Measurements from ENCODE around the gene MASP2. TPM values are rescaled to one million over a fixed set of nuclear protein-coding genes. Genes with fewer than 3 reads are reported as not detected.
"Not testable (repeated sequence)": the region's sequence is repeated elsewhere in the genome, so short reads cannot be mapped to it uniquely, and the experiment has no call there.

The MASP2 gene
- total RNA-seq, 1 donor from 2014 or later = not detected

DNA sequence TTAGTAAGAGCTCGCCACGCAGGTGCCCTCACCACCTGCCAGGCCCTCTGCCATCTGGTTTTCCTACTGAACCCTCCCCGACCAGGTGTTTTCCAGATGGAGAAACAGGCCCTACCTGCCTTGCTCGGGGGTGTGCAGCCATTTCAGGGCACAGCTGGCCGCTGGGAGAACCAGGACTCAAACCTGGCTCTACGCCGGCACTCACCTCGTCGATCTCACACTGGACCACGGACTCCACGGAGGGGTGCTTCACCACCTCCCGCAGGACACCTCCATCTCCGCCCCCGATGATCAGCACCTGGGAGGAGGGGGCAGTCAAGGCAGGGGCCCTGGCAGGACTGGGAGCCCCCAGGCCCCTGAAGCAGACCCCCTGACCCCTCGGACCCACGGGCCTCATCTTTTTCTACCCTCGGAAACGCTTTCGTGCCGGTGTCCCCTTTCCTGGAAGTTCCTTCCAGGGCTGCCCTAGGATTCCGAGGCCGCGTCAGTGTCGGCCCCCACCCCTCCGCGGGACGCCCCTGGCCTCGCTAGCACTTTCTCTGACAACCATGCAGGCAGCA lies 11.6 kb upstream of the MASP2 start:
- DNase-seq (ENCODE audit: low read depth in 2 of 2) = no peak

DNA sequence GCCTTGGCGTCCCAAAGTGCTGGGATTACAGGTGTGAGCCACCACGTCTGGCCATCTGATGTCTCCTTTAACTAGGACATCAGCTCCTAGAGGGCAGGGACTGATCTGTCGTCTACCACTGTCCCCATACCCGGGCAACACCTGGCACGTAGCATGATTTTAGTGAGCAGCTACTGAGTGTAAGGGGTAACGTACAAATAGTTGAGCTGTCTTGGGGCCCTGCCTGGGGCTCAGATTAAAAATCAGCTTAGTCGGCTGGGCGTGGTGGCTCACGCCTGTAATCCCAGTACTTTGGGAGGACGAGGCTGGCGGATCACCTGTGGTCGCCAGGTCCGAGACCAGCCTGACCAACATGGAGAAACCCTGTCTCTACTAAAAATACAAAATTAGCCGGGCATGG lies 11.0 kb upstream of the MASP2 start:
- DNase-seq (ENCODE audit: low read depth in 2 of 2) = no peak

DNA sequence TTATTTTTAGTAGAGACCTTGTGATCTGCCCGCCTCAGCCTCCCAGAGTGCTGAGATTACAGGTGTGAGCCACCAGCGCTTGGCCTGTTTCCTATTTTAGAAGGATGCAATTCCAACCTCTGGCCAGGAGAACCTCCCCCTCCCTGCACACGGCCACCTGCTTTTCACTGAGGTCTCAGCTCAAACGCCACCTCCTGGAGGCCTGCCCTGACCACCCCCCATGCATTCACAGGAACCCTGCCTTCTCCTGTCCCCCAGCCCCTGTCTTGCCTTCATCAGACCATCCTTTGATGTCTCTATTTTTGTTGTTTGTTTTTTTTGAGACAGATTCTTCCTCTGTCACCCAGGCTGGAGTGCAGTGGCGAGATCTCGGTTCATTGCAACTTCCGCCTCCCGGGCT lies 10.4 kb upstream of the MASP2 start:
- DNase-seq (ENCODE audit: low read depth in 2 of 2) = no peak

DNA sequence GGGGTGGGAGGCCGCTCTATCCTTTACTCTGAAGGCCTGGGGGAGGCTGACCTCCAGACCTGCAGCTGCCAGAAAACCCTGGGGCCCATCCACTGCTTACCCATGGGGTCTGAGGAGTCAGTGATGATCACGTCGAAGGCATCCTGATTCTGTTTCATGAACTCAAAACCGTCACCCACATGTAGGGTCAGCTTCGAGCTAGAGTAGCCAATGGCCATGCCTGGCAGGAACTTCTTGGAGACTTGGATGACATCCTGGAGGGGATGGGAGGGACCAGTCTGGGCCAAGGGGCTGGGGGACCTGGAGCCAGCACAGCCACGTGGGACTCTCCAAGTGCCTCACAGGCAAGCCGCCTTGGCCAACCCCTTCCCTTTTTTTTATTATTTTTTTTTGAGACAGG lies 9.5 kb upstream of the MASP2 start:
- no peak for DNase-seq (ENCODE audit: low read depth in 2 of 2)

DNA sequence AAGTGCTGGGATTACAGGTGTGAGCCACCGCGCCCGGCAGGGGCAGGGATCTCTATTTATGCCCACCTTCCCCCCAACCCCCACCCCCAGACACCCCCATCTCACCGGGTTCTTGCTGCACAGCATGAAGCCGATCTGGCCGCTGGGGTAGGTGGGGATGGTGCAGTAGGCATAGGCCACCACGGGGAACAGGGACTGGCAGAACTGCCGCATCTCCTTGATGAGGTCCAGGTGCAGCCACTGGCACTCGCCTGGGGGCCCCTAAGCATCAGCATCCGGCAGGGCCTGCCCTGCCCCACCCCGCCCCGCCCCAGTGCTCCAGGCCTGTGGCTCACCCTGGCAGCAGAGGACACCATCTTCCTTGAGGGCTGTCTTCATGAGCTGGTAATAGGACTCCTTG lies 8.6 kb upstream of the MASP2 start:
- DNase-seq (ENCODE audit: low read depth in 2 of 2) = no peak

DNA sequence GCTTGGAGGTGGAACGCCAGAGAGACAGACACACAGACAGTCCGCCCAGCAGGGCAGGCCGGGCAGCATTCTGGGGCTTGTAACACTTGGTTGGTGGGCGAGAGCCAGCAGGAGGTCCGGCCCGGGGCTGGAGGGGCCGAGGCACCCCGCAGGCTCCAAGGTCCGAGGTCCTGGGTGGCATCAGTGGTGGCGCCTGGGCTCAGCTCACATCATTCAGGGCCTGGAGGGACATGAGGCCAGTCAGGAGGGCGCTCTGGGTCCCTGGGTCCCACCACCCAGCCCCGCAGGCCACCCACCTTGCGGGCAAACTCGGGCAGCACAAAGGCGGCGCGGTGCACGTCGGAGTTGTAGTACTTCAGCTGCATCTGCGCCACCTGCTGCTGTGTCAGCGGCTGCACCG lies 7.6 kb upstream of the MASP2 start:
- DNase-seq (ENCODE audit: low read depth in 2 of 2) = no peak

DNA sequence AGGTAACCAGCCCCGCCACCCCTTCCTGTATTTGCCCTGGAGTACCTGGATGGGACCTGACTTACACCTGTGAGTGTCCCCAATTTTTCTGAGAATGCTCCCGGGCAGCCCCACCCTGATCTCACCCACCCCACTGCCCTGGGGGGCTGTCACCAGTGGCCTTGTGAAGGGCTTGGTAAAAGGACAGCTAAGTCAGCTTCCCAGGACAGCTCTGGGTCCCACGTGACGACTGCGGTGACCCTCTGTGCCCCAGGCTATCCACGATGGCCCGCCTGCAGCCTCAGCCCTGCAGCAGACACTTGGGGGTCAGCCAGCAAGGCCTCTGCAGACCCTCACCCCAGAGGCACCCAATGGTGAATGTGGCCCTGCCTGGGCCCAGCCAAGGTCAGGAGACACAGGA lies 7.1 kb upstream of the MASP2 start:
- no peak for DNase-seq (ENCODE audit: low read depth in 2 of 2)

DNA sequence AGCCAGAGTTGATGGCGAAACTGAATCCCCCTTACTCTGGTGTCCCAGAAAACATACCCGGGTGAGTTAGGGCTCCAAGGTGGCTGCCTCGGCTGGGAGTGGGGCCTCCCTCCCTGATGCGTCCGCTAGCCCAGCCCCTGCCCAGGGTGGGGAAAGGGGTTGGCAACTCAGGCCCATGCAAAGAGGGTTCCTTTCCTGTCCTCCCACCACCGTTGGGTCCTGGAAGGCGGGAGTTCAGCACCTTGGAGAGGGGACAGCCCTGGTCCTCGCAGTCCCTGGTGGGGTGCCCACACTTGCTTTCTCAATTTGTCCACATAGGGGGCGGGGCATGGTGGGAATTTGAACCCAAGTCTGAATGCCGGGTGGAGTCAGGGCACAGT lies 6.7 kb upstream of the MASP2 start:
- DNase-seq (ENCODE audit: low read depth in 2 of 2) = peak; percentile 23 to 31

DNA sequence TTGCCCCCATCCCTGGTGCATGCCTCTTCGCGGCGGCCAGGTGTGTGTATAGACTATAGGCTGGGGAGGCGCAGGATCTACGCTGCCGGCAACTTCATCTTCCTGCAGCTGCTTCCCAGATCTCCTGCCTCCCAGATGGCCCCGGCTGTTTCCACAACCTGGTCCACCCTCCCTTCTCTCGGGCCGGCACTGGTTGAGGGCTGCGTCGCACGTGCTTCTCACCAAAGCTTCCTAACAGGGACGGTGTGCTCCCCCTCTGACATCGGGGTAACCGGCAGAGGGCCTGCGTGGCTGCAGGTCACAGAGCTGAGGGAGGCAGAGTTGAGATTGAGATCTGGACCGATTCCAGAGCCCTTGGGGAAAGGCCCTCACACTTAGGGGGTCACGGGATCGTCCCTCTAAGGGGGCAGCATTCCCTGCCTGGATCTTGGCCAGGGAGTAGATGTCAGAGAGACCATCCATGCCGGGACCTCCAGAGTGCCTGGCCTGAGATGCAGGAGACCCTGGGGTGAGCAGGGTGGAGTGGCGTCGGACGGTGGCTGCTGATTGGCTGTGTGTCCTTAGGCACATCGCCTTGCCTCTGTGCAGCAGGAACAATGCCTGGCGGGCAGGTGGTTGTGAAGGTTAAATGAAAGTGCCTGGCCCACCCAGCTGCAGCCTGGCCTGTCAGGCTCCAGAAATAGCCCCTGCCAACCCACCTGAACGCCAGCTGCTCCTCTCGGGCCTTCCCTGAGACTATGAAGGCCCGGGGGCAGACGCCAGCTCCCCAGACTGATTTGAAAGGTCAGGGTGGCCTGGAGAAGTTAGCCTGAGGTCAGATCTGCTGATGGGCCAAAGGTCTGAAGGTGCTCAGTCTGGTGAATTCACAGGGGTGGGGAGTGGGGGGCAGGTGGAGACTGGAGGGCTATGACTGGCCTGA lies 6.1 kb upstream of the MASP2 start:
- no peak for DNase-seq (ENCODE audit: low read depth in 2 of 2)

DNA sequence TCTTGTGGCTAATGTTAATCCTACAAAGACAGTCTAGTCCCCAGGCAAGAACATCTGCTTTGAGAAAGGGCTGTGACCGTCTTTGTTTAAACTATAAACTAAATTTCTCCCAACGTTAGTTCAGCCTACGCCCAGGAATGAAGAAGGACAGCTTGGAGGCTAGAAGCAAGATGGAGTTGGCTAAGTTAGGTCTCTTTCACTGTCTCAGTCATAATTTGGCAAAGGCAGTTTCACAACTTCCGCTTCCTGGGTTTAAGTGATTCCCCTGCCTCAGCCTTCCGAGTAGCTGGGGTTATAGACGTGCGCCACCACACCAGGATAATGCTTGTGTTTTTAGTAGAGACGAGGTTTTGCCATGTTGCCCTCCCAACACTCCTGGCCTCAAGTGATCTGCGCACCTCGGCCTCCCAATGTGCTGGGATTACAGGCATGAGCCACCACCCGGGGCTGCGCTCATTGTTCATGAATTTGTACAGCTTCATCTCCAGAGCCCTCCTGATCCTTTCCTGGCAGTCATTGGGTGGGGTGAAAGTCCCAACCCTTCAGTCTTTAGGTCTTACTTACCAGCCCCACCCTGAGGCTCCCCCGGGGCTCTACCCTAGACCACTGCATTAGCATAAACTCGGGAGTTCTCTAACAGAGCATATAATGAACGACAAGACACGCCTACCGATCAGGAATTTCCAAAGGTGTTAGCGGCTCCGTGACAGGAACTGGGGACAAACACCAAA lies 4.9 kb upstream of the MASP2 start:
- peak in 1 of 2 donors; percentile 37 for DNase-seq (ENCODE audit: low read depth in 2 of 2)

DNA sequence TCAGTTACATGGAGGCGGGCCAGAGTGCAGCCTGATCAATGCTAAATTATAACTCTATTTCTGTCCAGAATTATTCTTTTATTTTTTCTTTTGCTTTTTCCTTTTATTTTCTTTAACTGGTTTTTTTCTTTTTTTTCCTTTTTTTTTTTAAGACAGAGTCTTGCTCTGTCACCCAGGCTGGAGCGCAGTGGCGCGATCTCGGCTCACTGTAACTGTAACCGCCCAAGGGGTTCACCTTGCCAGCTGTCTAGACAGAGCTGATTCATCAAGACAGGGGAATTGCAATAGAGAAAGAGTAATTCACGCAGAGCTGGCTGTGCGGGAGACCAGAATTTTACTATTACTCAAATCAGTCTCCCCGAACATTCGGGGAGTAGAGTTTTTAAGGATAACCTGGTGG lies 4.1 kb upstream of the MASP2 start:
- not testable (repeated sequence) for DNase-seq (ENCODE audit: low read depth in 2 of 2)

DNA sequence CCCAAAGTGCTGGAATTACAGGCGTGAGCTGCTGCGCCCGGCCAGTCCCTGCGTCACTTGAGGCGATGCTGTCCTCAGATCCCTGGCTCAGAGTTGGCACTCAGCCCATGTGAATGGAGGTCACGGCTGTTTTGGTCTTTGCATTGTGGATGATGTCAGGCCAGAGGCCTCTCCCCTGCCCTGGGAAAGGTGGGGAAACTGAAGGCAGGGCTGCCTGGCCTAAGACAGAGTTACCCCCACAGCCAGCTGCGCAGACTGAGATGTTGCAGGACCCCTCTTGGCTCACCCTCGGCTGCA lies 821 bp downstream of the MASP2 start:
- no peak for DNase-seq (ENCODE audit: low read depth in 2 of 2)

DNA sequence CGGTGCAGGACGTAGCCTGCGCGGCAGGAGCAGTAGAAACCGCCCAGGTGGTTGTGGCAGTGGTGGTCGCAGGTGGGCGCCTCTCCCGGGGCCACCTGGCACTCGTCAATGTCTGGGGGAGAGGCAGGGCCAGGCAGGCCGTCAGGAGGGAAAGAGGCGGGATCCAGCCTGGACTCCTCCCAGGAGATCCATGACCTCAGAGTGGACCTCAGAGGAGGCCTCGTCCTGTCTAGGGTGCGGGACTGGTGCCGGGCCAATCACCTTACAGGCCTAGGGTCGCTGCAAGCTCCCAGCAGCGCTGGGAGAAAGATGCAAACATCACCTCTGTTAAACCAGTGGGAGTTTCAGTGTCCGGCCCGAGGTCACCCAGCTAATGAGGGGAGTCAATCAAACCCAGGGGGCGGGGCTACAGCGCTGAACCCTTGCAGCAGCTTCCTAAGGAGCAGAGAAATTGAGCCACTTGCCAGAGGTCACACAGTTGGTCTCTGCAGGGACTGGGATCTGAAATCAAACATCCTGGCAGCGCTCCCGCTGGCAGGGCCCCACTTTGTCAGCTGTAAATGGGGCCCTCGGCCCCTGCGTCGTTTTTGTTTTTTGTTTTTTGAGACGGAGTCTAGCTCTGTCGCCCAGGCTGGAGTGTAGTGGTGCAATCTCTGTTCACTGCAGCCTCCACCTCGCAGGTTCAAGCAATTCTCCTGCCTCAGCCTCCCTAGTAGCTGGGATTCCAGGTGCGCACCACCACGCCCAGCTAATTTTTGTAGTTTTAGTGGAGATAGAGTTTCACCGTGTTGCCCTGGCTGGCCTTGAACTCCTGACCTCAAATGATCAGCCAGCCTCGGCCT lies 1.4 kb downstream of the MASP2 start:
- DNase-seq (ENCODE audit: low read depth in 2 of 2) = no peak

DNA sequence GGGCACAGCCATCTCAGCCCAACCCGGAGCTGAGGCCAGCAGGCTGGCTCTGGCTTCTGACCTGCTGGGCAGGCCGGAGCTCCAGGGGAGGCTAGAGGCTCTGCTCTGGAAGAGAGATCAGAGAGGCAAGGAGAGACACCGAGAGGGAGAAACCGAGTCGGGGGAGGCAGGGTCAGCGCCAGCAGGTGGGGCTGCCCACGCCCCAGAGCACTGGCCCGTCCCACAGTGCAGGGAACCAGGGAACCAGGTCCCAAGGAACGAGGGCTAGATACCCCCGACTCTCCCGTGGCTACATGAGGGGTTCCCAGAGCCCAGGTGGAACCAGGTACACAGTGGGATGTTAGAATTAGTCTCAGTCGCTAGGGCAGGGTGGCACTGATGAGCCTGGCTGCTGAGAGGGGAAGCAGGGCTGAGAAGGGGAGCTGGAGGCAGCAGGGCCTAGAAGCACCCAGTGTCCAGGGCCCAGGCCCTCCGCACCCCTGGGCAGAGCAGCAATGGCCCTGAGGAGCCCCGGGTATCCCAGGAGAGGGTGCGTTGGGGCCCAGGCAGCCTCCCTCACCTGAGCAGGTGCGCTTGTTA lies 2.1 kb downstream of the MASP2 start:
- no peak for DNase-seq (ENCODE audit: low read depth in 2 of 2)

DNA sequence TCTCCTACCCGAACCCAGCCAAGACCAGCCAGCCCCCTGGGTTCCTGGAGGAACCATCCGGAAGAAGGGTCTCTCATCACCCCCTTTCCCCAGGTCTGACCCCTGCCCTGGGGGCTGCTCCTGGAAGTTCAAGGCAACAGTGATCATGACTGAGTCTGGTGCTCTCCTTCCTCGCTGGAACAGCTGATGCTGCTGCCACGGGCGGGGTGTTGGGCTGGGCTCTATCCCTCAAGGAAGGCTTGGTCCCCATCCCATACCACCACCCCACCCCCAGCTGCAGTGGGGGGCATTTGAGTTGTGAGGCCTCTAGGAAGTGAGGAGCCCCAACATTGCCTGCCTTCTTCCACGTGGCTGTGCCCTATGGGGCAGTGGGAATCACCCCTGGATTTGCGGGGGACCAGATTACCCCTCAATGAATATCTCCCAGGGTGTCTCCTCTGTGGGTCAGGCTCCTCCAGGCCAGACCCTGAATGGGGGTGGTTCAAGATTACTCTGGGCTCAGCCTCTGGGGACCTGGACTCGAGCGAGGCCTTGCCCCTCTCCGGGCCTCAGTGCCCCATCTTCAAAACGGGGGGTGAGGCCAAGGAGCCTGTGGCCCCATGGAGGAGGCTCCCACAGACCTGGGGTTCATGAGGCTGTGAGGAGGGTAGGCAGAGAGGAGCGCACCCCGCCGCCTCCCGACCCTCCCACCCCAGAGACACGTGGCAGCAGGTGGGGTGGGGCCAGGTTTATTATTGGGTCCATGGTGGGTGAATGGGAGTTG lies 2.8 kb downstream of the MASP2 start:
- no peak for DNase-seq (ENCODE audit: low read depth in 2 of 2)

DNA sequence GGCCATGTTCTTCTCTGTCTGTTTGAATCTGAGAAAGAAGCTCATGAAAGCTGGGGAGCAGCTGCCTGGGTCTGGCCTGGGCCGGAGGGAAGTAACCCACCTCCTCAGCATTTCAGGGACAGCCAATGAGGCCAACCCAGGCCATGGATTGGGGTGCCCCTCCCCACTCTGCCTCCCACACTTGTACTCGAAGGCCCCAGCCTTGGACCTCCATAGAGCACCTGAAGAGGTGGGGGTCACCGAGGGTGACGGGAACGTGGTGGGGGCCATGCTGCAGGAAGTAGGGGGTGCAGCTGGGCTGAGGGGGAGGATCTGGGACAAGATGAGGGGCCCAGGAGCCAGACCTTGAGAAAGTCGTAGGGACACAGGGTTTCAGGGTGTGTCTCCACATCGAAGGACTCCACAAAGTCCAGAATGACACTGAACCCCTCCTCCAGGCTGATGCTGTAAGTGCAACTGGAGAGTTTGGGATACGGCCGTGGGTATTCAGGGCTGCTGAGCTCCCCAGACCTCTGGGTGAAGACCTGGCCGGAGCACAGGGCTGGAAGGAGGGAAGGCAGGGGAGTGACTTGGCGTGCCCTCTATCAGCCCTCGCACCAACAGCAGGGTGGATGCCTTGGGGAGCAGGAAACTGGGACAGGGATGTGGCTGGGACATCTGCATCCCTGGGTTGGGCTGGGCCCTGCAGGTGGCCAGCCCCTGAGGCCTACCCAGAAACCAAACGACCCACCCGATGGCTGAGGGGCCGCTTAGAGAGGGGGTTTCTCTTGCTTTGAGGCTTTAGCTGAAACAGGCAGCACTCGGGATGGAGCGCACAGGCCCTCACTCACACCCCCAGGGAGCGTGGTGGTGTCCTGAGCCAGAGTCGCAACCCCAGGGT lies 3.8 kb downstream of the MASP2 start:
- no peak for DNase-seq (ENCODE audit: low read depth in 2 of 2)

DNA sequence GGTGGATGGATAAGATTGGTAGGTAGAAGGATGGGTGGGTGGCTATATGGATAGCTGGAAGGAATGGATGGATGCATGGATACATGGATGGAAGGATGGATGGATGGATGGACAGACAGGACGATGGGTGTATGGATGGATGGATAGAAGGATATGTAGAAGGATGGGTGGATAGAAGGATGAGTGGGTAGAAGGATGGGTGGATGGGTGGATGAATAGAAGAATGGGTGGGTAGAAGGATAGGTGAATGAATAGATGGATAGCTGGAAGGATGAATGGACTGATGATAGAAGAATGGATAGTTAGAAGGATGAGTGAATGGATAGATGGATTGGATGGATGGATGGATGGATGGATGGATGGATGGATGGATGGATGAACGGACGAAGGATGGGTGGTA lies 5.0 kb downstream of the MASP2 start:
- DNase-seq (ENCODE audit: low read depth in 2 of 2) = no peak

DNA sequence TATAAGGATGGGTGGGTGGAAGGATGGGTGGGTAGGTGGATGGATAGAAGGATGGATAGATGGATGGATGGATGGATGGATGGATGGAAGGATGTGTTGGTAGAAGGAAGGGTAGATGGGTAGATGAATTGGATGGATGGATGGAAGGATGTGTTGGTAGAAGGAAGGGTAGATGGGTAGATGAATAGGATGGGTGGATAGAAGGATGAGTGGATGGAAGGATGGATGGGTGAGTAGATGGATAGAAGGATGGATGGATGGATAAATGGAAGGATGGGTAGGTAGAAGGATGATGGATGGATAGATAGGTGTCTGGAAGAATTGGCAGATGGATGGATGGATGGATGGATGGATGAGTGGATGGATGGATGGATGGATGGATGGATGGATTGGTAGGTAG lies 6.0 kb downstream of the MASP2 start:
- DNase-seq (ENCODE audit: low read depth in 2 of 2) = no peak

DNA sequence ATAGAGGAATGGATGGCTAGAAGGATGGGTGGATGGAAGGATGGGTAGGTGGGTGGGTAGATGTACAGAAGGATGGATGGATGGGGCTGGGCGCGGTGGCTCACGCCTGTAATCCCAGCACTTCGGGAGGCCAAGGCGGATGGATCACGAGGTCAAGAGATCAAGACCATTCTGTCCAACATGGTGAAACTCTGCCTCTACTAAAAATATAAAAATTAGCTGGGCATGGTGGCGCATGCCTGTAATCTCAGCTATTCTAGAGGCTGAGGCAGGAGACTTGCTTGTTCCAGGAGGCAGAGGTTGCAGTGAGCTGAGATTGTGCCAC lies 7.0 kb downstream of the MASP2 start:
- DNase-seq (ENCODE audit: low read depth in 2 of 2) = not testable (repeated sequence)
